Epithelial cell of esophagus (primary cell): ENCODE results near the gene ADGRL3.
A peak's percentile ranks its signal among the peaks of the same experiment; 100 is the strongest.

ENCODE experiments used
- DNase-seq: peaks from one replicate; pipeline ENCODE4 v3.0.0; 2010; ENCODE audit warnings: low read depth
- H3K4me3 ChIP-seq: 2 replicates; pipeline ENCODE4 v1.5.1; 2011; ENCODE audit warnings: mild to moderate bottlenecking, low read length, control low read depth
- CTCF ChIP-seq: IDR thresholded peaks from 2 replicates; pipeline ENCODE4 v1.5.1; 2011; ENCODE audit warnings: low read depth, mild to moderate bottlenecking, low read length, control low read depth, inconsistent platforms; ENCODE audit not compliant: insufficient read depth; ENCODE audit errors: missing control alignments

ADGRL3 gene

GRCh38 chr4:61923179-61923578, 723.1 kb downstream of the ADGRL3 start:
- H3K4me3 ChIP-seq = no peak overlapping the region
- peak; percentile 17 for DNase-seq
- TF ChIP-seq CTCF = no peak

GRCh38 chr4:61924131-61924530, 724.0 kb downstream of the ADGRL3 start:
- no peak overlapping the region for H3K4me3 ChIP-seq
- DNase-seq = no peak
- no peak for TF ChIP-seq CTCF

GRCh38 chr4:61933527-61933926, 733.4 kb downstream of the ADGRL3 start:
- no peak overlapping the region for H3K4me3 ChIP-seq
- no peak for TF ChIP-seq CTCF
- no peak for DNase-seq

- no peak for DNase-seq
- H3K4me3 ChIP-seq = no peak overlapping the region
- no peak for TF ChIP-seq CTCF
Measured at GRCh38 chr4:61934198-61934597, 734.1 kb downstream of the ADGRL3 start.

GRCh38 chr4:61938250-61938846, 738.2 kb downstream of the ADGRL3 start:
- TF ChIP-seq CTCF = no peak
- DNase-seq = no peak
- H3K4me3 ChIP-seq = no peak overlapping the region

- TF ChIP-seq CTCF = no peak
- H3K4me3 ChIP-seq = no peak overlapping the region
- DNase-seq = no peak
Measured at GRCh38 chr4:61950625-61951024, 750.5 kb downstream of the ADGRL3 start.

GRCh38 chr4:61953386-61953785, 753.3 kb downstream of the ADGRL3 start:
- TF ChIP-seq CTCF = no peak
- no peak for DNase-seq
- H3K4me3 ChIP-seq = no peak overlapping the region
